Endothelial cell of umbilical vein (primary cell): Measurements from ENCODE around the gene MRLN.

ENCODE experiments used
- POLR2A ChIP-seq: IDR thresholded peaks from 2 replicates; pipeline ENCODE4 v1.6.1; 2012; ENCODE audit warnings: low read depth, mild to moderate bottlenecking, control low read depth, low read length
- POLR2AphosphoS5 ChIP-seq: IDR thresholded peaks from 2 replicates; pipeline ENCODE4 v1.6.1; 2012; ENCODE audit warnings: low read depth, mild to moderate bottlenecking, control low read depth, low read length, moderate library complexity; ENCODE audit not compliant: insufficient read depth
- TF ChIP-seq, protein P1 (sequence below), 2 donors: IDR thresholded peaks; 1 replicate in 1 of 2; 2 replicates in 1 of 2; pipeline ENCODE4 v1.5.1; 2011; ENCODE audit warnings: low read length in 2 of 2, mild to moderate bottlenecking in 2 of 2, moderate library complexity in 2 of 2, control low read depth in 1 of 2, inconsistent platforms in 1 of 2, low read depth in 1 of 2; ENCODE audit not compliant: insufficient read depth in 1 of 2; ENCODE audit errors: extremely low read depth in 1 of 2

GRCh38 chr10:59792812-59793211, 39.6 kb upstream of the MRLN start:
- no peak for TF ChIP-seq POLR2AphosphoS5
- TF ChIP-seq POLR2A, result no peak
- TF ChIP-seq, protein P1, sequence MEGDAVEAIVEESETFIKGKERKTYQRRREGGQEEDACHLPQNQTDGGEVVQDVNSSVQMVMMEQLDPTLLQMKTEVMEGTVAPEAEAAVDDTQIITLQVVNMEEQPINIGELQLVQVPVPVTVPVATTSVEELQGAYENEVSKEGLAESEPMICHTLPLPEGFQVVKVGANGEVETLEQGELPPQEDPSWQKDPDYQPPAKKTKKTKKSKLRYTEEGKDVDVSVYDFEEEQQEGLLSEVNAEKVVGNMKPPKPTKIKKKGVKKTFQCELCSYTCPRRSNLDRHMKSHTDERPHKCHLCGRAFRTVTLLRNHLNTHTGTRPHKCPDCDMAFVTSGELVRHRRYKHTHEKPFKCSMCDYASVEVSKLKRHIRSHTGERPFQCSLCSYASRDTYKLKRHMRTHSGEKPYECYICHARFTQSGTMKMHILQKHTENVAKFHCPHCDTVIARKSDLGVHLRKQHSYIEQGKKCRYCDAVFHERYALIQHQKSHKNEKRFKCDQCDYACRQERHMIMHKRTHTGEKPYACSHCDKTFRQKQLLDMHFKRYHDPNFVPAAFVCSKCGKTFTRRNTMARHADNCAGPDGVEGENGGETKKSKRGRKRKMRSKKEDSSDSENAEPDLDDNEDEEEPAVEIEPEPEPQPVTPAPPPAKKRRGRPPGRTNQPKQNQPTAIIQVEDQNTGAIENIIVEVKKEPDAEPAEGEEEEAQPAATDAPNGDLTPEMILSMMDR (IDR thresholded peaks at IDR 0.05; ENCODE audit: extremely low read depth in 1 of 2, insufficient read depth in 1 of 2, low read depth in 1 of 2, low read length in 2 of 2), result no peak
